DMS79 treated with DMSO at 0.1 percent for 48 hours (cell line): ENCODE results near the gene LCNL1.
A peak's percentile ranks its signal among the peaks of the same experiment; 100 is the strongest.
"Not testable (repeated sequence)": the region's sequence is repeated elsewhere in the genome, so short reads cannot be mapped to it uniquely, and the experiment has no call there.

Source experiments
- DNase-seq: peaks from one replicate; lab custom pipeline; 2025; lab: John Stamatoyannopoulos, UW

Gene LCNL1

GRCh38 chr9:136994180-136994887, 11.5 kb downstream of the LCNL1 start:
- no peak for DNase-seq

- DNase-seq: no peak
Observed at GRCh38 chr9:136994888-136995230, 12.1 kb downstream of the LCNL1 start.

GRCh38 chr9:136995362-136995761, 12.6 kb downstream of the LCNL1 start:
- peak; percentile 56 for DNase-seq

- DNase-seq: peak; percentile 80
Observed at GRCh38 chr9:136995772-136996311, 13.0 kb downstream of the LCNL1 start.

- DNase-seq: peak; percentile 36
Observed at GRCh38 chr9:136996361-136997292, 13.8 kb downstream of the LCNL1 start, which contains the start of gene CLIC3. TSS of gene CLIC3 (minus strand) at chr9:136996568. CDS start at chr9:136996543, 25 bp downstream.

GRCh38 chr9:136997371-136997770, 14.6 kb downstream of the LCNL1 start:
- DNase-seq: no peak

GRCh38 chr9:136997830-136998234, 15.0 kb downstream of the LCNL1 start:
- no peak for DNase-seq

- no peak for DNase-seq
Observed at GRCh38 chr9:137000177-137000930, 17.6 kb downstream of the LCNL1 start.

GRCh38 chr9:137001857-137002645, 19.3 kb downstream of the LCNL1 start:
- no peak for DNase-seq

- no peak for DNase-seq
Observed at GRCh38 chr9:137002646-137003041, 19.9 kb downstream of the LCNL1 start.

GRCh38 chr9:137004285-137004684, 21.5 kb downstream of the LCNL1 start:
- DNase-seq: not testable (repeated sequence)

GRCh38 chr9:137006116-137007003, 23.6 kb downstream of the LCNL1 start:
- no peak for DNase-seq

- peak; percentile 17 for DNase-seq
Observed at GRCh38 chr9:137007108-137007815, 24.5 kb downstream of the LCNL1 start.

GRCh38 chr9:137007816-137008270, 25.1 kb downstream of the LCNL1 start:
- DNase-seq: no peak

- no peak for DNase-seq
Observed at GRCh38 chr9:137008312-137008711, 25.5 kb downstream of the LCNL1 start.

GRCh38 chr9:137009217-137009616, 26.4 kb downstream of the LCNL1 start:
- DNase-seq: no peak

- no peak for DNase-seq
Observed at GRCh38 chr9:137009938-137010732, 27.3 kb downstream of the LCNL1 start.

GRCh38 chr9:137011156-137011555, 28.4 kb downstream of the LCNL1 start:
- DNase-seq: no peak
